Measurements from ENCODE around the gene MICAL2. TPM values are rescaled to one million over a fixed set of nuclear protein-coding genes. Genes with fewer than 3 reads are reported as not detected.

MICAL2 gene
- polyA plus RNA-seq, 2 of the 4 experiments (the other 2 are of a cell fraction) = 39.8 to 42.1 TPM

- TF ChIP-seq EHF (CRISPR knock-in tag; IDR thresholded peaks at IDR 0.05) = no peak
- no peak for TF ChIP-seq CTCF (IDR thresholded peaks at IDR 0.05)
- no peak for TF ChIP-seq REST (IDR thresholded peaks at IDR 0.05)
- TF ChIP-seq SMC3 (IDR thresholded peaks at IDR 0.05) = no peak
Observed at GRCh38 chr11:12284316-12285050, 174.1 kb downstream of the MICAL2 start (continued).

- no peak for TF ChIP-seq GATA3 (IDR thresholded peaks at IDR 0.05; ENCODE audit: borderline replicate concordance)
- TF ChIP-seq ZFP36 (IDR thresholded peaks at IDR 0.05; ENCODE audit: borderline replicate concordance, partially characterized antibody) = no peak
- no peak for TF ChIP-seq CTCF (IDR thresholded peaks at IDR 0.05)
- TF ChIP-seq HOXB13 (CRISPR knock-in tag; IDR thresholded peaks at IDR 0.05; ENCODE audit: low read depth) = no peak
- TF ChIP-seq BCL3 (IDR thresholded peaks at IDR 0.05) = no peak
- no peak for TF ChIP-seq PHF8 (IDR thresholded peaks at IDR 0.05; ENCODE audit: borderline replicate concordance, low read depth)
- no peak for TF ChIP-seq MAZ (IDR thresholded peaks at IDR 0.05; ENCODE audit: borderline replicate concordance, low read depth, low read length)
- no peak for TF ChIP-seq MYC (IDR thresholded peaks at IDR 0.05; ENCODE audit: borderline replicate concordance, low read length)
- no peak for TF ChIP-seq FOSB (CRISPR knock-in tag; IDR thresholded peaks at IDR 0.05)
- ATAC-seq (no peak), FAIRE-seq (no peak), DNase-seq (ENCODE audit: low read depth in 1 of 2, low spot score in 1 of 2) (no peak)
- H3K9me3 ChIP-seq = no peaks in the 10 kb centered on the region
- H3K4me3 ChIP-seq = no peak overlapping the region
- peaks cover 54% of the 10 kb centered on the region for H3K4me1 ChIP-seq
- peak overlapping the region; percentile 76; the same call in 1 of the 3 replicates for H3K4me2 ChIP-seq
- 88% methylated on average over 4 of the region's 4 CpGs for WGBS (ENCODE audit: missing lambda C conversion rate)
- H3K27ac ChIP-seq = peak overlapping the region; percentile 94 to 99
- ChIA-PET CTCF (interaction anchor here (1.2 to 23.8 kb wide), 10 partner anchors 10 to 1402 kb away, joined by 3 to 664 read pairs (median 5); no protein-coding TSS in a partner anchor), POLR2A (interaction anchor here (0.8 kb wide), 1 partner anchor 197 kb away, joined by 4 read pairs; no protein-coding TSS in a partner anchor)
Observed at GRCh38 chr11:12285106-12285505, 174.7 kb downstream of the MICAL2 start.

- no peak for FAIRE-seq
- POLR2A ChIA-PET = no interaction called here
- H3K27ac ChIP-seq = peak overlapping the region; percentile 94 to 99
- no peak for ATAC-seq
- H3K9me3 ChIP-seq = no peaks in the 10 kb centered on the region
- DNase-seq (ENCODE audit: low read depth in 1 of 2, low spot score in 1 of 2) = no peak
- peak overlapping the region; percentile 76 for H3K4me2 ChIP-seq
- CTCF ChIA-PET = interaction anchor here (0.6 to 23.8 kb wide), 12 partner anchors 11 to 1258 kb away, joined by 3 to 664 read pairs (median 4); no protein-coding TSS in a partner anchor
- H3K4me1 ChIP-seq = peaks cover 54% of the 10 kb centered on the region
- WGBS (ENCODE audit: missing lambda C conversion rate) = 86% methylated on average over 6 of the region's 6 CpGs
- H3K4me3 ChIP-seq = no peak overlapping the region
- TF ChIP-seq JUNB (IDR thresholded peaks at IDR 0.05) (no peak), ELK1 (IDR thresholded peaks at IDR 0.05; ENCODE audit: low read depth, low read length) (no peak), REST (IDR thresholded peaks at IDR 0.05) (no peak), ESRRA (IDR thresholded peaks at IDR 0.05; ENCODE audit: borderline replicate concordance, low read length) (no peak), FOSL2 (IDR thresholded peaks at IDR 0.05) (no peak), FOSL2 (CRISPR knock-in tag; IDR thresholded peaks at IDR 0.05) (no peak), PHF8 (IDR thresholded peaks at IDR 0.05; ENCODE audit: borderline replicate concordance, low read depth) (no peak), MAX (IDR thresholded peaks at IDR 0.05) (no peak)
Observed at GRCh38 chr11:12285811-12286222, 175.4 kb downstream of the MICAL2 start.

All from A549 (cell line).